Measurements from ENCODE around the gene OR10A6.
A peak's percentile ranks its signal among the peaks of the same experiment; 100 is the strongest.

Gene OR10A6

GRCh38 chr11:7910286-7910788, 20.7 kb downstream of the OR10A6 start:
- DNase-seq (ENCODE audit: low spot score) = no peak

DNA sequence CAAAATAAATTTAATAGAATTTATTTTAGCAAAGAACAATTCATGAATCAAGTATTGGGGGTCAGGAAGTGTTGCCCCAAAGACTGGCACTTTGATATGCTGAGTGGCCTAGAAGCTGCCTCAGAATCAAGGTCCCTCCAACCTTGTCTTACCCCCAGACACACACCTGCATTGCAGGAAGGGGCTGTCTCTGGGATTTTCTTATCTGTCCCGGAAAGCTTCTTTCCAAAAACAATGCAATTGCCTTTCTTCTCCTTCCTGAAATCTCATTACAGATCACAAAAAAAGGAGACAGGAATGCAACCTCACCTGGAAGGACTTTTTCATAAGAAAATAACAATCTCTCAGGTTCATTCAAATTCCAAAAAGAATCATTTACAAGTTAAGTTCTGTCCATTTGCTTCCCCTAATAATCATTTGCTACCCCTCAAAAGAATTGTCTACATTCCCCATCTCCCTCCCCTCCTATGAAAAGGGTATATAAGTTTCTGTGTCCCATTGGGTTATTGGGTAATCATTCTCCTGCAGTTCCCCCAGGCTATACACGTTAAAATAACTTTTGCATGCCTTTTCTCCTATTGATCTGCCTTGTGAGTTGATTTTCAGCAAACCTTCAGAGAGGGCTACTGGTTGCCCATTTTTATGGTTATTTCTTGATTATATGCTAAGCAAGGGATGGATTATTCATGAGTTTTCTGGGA, 21.3 kb downstream of the OR10A6 start:
- DNase-seq (ENCODE audit: low spot score) = no peak

GRCh38 chr11:7907121-7907520, 23.9 kb downstream of the OR10A6 start:
- no peak for DNase-seq (ENCODE audit: low spot score)

DNA sequence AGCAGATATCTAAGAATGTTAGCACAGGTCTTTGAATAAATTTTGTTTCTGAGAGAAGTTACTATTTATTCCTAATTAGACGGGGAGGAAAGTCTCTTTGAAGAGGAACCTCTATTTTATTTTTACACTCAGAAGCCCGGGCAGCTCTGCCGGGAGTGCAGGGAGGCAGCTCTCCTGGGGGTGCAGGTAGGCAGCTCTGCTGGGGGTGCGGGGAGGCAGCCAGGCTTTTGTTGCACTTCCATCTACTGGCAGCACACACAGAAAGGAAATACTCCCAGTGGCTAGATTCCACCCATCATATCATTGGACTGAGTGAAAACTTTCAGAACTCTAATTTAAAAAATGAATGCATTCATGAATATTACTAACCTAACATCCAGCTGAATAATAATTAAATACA, 24.6 kb downstream of the OR10A6 start:
- DNase-seq (ENCODE audit: low spot score) = no peak

GRCh38 chr11:7905961-7906429, 25.1 kb downstream of the OR10A6 start:
- DNase-seq (ENCODE audit: low spot score) = no peak

DNA sequence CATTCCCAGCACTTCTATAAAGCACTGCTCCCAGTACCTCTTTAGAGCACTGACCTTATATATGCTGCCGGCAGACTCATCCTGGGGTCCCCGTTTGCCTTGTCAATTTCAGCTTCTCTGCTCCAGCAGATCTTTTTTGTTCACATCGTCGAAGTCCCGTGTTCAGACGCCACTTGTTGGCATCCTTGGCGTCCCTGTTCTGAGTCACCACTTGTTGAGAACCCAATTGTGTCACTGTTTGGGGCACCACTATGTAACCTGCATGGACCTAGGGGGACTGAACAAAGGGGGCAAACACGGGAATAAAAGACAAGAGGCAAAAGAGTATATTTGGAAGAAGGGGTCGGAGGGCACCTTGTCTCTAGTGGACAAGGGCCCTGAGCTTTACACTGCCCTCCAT, 25.5 kb downstream of the OR10A6 start:
- DNase-seq (ENCODE audit: low spot score) = no peak

GRCh38 chr11:7904917-7905316, 26.2 kb downstream of the OR10A6 start:
- DNase-seq (ENCODE audit: low spot score) = no peak

DNA sequence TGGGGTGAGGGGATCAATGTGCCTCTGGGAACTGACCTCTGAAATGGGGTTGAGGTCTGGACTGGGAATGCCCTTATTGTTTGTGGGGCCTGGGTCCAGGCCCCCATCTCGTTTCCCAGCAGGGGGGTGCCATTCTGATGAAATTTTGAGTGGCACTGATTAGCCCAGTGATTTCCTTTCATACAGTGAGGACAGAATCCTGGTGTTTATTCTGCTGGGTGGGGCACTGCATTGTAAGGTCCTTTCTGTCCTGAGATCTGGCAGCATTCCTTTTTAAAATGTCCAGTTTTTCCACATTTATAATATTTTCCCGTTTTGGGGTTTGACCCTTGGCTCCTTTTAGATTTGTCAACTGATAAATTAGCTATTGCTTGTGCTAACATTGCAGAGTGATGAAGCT, 27.1 kb downstream of the OR10A6 start:
- DNase-seq (ENCODE audit: low spot score) = no peak

- no peak for DNase-seq (ENCODE audit: low spot score)
Observed at GRCh38 chr11:7901319-7901854, 29.7 kb downstream of the OR10A6 start.

DNA sequence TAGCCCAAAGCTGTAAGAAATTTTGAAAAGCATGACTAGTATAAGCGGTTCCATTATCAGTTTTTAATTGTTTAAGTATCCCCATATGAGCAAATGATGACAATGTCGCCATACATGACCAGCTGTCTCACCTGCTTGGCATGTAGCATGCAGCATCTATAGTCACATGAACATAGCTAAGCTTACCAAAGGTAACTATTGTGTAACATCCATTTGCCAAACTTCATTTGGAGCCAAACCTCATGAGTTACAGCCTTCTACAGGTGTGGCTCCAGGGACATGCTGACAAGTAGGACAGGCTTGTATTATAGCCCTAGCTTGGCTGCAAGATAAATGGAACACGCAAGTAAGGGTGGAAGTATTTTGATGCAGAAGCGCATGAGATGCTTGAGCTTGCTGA, 30.4 kb downstream of the OR10A6 start:
- no peak for DNase-seq (ENCODE audit: low spot score)

DNA sequence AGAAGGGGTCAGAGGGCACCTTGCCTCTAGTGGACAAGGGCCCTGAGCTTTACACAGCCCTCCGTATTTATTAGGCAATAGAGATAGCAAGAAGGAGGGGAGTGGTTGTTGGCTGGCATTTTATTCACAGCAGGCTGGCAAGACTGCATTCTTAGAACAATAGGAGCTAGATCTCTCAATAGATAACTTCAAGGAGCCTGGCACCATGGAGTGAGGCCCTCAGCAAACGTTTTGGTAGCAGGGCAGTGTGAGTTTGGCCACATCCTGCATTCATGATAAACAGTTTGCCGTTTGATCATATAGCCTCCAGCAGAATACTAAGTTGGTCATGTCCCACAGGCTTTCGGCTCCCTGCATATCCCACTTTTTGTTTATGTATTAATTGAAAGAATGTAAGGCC, 31.6 kb downstream of the OR10A6 start:
- DNase-seq (ENCODE audit: low spot score) = no peak

DNA sequence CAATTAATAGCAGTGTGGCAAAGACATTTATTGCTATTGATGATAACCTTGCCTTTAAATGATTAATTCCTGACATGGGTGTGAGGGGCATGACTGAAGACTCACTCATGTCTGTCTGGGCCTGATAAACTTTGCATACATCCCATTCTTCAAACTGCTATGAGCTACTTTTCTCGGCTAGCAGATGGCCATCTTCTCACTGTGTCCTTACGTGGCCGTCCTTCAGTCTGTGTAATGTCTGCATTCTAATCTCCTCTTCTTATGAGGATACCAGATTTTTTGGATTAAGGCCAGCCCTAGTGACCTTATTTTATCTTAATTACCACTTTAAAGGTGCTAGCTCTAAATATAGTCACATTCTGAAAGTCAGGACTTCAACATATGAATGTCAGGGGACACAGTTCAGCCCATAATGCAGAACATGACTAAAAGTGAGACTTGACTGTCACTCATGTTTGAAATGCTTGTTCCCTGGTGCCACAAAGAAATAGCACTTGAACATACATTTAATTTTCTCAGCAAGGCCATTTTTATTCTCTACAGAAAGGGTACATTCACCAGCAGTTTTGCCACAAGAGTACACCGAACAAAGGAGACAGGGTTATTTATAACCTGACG, 32.3 kb downstream of the OR10A6 start:
- DNase-seq (ENCODE audit: low spot score) = no peak

DNA sequence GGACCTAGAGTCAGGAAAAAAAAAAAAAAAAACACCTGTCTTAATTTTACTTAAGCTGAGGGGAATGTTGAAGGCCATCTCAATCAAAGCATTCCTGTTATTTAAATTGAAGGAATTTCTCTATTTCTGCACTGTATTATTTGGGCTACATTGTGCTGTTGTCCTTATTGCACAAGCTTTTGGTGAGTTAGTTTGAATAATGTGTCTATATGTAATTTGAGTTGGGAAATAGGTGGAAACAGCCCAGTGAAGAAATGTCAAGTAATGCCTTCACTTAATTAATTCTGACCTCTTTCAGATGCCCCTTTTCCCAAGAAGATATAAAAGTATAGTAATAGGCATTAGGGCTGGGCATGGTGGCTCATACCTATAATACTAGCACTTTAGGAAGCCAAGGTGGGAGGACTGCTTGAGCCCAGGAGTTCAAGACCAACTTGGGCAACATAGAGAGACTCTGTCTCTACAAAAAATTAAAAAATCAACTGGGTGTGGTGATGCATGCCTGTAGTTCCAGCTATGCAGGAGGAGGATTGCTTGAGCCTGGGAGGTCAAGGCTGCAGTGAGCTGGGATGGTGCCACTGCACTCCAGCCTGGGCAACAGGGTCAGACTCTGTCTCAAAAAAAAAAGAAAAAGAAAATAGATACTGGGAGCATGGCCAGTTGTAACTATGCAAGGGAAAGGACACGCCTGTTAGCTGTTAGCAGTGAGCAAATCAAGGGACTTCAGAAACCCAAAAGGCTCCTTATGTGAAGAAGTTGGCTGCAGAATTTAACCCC, 34.9 kb downstream of the OR10A6 start:
- DNase-seq (ENCODE audit: low spot score) = no peak

- no peak for DNase-seq (ENCODE audit: low spot score)
Observed at GRCh38 chr11:7894251-7894650, 36.8 kb downstream of the OR10A6 start.

GRCh38 chr11:7893796-7894195, 37.3 kb downstream of the OR10A6 start:
- DNase-seq (ENCODE audit: low spot score) = no peak

- peak; percentile 83 for DNase-seq (ENCODE audit: low spot score)
Observed at GRCh38 chr11:7892840-7893254, 38.2 kb downstream of the OR10A6 start.

DNA sequence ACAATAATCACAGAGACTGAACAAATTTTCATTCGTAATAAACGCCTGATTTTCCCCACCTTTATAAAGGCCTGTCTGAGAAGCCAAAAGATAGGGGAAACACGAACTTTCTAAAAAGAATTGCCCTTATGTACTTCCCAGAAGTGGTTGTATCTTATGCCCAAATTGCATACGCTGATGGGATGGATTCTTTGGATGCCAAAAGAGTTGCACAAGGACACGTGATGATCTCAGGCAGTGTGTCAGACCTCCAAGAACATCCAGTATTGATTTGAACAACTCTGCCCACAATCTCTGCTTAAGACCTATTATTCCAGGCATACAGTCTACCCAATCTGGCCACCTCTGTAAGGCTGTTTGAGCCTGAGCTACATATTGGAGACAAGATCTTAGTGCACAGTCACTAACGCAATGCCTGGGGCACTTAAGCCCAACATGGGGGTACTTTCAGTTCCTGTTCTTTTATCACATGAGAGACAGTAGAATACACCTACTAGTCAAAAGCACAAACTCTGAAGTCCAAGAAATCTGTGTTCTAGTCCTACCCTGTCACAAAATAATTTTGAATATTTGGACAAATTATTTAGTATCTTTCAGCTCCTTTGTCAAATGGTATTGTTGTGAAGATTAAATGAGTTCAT, 38.9 kb downstream of the OR10A6 start:
- DNase-seq (ENCODE audit: low spot score) = no peak

DNA sequence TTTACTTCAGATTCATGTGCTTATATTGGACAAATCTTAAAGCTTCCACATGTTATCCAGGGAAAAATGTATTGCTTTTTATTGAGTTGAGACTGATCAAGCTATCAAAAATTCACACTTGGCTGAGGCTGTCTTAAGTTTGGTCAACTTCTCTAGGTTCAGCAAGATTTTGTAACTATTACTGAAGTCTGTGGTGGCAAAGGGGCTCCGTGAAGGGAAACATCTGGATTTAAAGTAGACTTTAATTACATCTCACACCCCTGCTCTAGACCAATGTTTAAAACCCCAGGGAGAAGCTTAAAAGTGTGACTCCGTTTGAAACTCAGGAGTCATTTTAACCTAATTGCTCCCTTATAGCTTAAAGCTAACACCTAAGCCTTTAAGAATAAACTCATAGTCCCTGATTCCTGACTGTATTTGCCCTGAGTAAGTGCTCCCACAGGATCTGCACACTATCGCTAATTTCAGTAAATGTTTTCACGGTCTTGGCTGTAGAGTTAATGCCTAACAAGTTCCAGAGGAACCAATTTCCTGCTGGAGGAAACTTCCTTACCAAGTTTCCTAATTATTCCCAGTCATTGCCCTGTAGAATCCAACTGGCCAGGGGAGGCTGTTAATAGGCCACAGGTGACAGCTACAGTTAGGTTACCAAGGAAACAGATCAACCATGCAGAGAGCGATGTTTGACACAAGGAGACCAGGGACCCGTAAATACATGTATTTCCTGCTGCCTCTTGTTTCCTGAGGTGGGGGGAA, 40.5 kb downstream of the OR10A6 start:
- no peak for DNase-seq (ENCODE audit: low spot score)

GRCh38 chr11:7889985-7890384, 41.1 kb downstream of the OR10A6 start:
- DNase-seq (ENCODE audit: low spot score) = no peak

DNA sequence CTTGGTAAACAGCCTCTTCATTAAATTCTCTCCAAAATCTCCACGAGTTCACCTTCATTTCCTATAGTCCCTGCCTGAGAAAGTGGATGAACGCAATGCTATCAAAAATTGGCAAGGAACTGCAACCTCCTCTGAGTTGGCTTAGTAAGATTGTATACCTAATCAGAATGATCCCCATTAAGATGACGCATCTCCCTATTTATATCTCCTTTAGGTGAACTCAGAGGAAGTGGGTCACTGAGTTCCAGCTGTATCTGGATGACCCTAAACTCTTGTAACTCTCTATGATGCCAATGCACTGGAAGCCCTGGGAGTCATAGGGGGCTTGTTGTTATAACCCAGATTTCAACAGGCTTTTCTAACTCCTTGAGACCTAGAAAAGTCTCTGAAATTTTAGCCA, 48.2 kb downstream of the OR10A6 start:
- DNase-seq (ENCODE audit: low spot score) = no peak

All from RKO (cell line).